GM18505 (cell line): Measurements from ENCODE around the gene RGPD4.
"Not testable (repeated sequence)": the region's sequence is repeated elsewhere in the genome, so short reads cannot be mapped to it uniquely, and the experiment has no call there.

Source experiments
- ATAC-seq: cut with Tn5 transposase; IDR thresholded peaks from one replicate; pipeline ENCODE4 v1.9.1; 2021; ENCODE audit not compliant: unreplicated experiment
- POLR2A ChIP-seq: IDR thresholded peaks from 4 replicates; pipeline ENCODE4 v1.6.1; 2011; ENCODE audit warnings: borderline replicate concordance; ENCODE audit not compliant: insufficient read depth, insufficient read length; ENCODE audit errors: extremely low read depth

Gene RGPD4

DNA sequence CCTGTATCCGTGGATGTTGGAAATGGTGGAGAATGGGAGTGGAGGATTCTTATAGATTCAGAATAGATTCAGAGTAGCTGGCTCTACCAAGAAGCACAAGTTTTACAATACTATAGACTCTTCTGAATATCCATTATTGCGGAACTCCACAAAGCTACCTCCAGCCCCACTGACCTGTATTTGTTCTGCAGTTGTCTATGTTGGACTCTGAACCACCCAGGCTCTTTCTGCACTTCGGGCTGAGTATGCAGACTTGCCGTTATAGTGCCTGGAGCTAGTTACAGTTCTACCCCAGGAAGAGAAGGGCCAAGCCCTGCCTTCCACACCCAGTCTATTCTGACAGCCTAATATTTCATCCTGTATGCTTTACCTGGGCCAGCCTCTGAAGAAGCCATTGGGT, 4.4 kb upstream of the RGPD4 start:
- ATAC-seq, result no peak
- TF ChIP-seq POLR2A, result no peak

DNA sequence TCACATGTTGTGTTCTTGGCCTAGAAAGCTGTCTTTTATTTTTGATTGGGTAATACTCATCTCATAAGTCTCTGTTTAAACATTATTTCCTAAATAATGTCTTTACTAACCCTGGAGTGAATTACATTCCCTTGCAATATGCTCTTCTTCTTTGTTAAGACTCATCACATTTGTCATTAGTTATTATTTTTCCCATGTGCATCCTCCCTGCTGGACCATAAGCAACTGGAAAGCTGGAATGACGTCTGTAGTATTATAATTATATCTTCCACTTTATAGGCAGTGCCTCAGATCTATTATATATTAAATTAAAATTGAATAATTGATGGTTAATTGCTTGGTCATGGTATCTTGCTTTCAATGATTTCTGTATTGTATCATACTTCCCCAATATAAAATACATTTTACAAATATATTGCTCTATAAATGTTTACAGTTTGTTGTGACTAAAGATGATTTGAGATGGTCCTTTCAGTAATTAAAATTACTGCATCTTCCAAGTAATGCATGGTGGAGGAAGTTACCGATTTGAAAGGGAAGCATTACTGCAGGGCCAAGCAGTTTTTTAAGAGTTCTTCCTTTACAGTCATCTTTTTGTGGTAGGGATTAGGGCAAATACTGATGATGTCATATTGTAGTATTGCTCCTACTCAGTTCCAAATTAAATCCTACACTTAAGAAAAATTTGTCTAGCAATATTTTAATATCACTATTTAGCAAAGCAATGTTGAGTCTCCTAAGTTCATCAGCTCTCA, 2.1 kb upstream of the RGPD4 start:
- no peak for ATAC-seq
- no peak for TF ChIP-seq POLR2A

DNA sequence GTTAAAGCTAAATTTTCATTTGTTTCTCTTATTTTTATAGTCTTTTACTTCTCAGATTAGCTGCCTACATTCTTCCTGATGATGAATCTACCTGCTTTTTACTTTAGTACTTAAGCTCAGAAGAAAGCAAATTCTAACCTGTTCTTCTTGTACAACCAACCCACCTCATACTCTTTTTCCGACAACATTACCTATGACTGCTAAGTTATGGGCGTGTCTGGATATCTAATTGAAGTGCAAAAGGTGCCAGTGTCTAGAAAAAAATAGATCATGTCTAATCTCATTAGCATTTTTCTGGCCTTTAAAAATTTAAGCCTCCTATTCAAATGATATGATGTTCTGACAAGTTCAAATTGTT, 1.5 kb upstream of the RGPD4 start:
- no peak for ATAC-seq
- TF ChIP-seq POLR2A, result no peak

DNA sequence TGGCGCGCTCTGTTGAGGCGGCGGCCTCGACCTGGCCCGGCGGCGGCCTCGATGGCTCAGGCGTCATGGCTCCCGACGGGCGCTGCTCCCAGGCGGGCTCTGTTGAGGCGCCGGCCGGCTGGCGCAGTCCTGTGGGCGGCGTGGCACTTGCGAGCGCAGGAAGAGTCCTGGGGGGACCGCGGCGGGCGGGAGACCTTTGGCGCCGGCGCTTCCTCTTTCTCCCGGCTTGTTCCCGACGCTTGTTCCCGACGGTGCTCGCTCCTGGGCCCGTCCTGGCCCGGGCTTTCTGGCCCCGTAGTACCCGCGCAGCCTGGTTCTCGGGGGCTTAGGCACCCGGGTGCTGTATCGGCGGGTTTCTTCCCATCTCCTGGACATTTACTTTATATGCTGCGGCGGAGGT, 2.8 kb downstream of the RGPD4 start:
- not testable (repeated sequence) for ATAC-seq

DNA sequence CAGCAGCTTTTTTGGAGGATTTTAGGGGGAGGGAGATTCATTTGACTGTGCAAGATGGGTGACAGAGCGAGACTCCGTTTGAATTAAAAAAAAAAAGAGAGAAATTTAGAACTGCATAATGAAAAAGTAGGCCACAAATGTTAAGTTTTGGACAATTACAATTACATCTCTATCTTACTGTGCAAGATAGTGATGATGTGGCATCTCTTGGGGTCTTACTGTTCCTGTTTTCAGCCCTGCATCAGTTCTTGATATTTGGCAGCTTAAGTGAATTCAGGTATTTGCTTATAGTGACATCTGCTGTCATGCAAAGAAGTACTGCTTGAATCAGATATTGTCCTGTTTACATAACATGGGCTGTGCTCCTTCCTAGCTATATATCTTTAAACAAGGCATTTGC, 6.5 kb downstream of the RGPD4 start:
- not testable (repeated sequence) for ATAC-seq

- ATAC-seq, result not testable (repeated sequence)
These were observed 6.9 kb downstream of the RGPD4 start for GRCh38 chr2:107833618-107834017.

DNA sequence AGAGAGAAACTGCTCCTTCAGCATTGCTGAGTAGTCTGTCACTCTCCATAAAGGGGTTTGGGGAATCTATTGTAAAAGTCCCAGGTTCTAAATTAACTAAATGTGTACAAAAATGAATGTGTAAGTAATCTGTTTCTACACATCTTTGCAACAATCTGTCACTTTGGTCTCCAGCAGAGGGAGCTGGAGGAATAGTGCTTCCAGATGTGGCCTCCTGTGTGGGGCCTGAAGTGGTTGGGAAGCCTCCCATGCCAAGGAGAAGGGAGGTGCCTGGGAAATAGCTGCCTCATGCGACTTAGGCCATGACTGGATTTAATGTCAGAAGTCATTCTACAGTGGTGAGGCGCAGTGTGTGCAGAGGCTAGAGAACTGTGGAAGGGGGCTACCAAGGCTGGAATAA, 89.4 kb downstream of the RGPD4 start:
- ATAC-seq, result not testable (repeated sequence)

- not testable (repeated sequence) for ATAC-seq
These were observed 90.1 kb downstream of the RGPD4 start for GRCh38 chr2:107916696-107917370.

- ATAC-seq, result no peak
- TF ChIP-seq POLR2A, result no peak
These were observed 100.4 kb downstream of the RGPD4 start for GRCh38 chr2:107927034-107927534.

DNA sequence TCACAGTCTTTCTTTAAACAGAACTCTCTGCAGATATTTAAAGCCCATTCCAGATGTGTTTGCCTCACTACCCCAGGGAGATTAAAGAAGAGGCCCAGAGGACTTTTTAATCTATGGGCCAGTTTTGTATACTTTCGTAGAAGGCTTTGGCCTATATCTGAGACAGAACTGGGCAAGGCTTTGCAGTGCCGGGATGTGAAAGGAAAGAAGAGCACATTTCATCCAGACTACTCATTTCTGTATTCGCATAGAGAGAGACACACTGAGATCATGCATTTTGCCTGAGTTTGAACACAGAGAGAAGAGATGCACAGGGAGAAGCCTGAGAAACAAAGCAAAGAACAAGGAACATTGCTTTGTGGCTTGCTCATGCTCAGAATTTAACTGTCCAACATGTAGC, 104.7 kb downstream of the RGPD4 start:
- TF ChIP-seq POLR2A, result no peak
- no peak for ATAC-seq

- no peak for ATAC-seq
- TF ChIP-seq POLR2A, result no peak
These were observed 105.8 kb downstream of the RGPD4 start for GRCh38 chr2:107932488-107932887.

GRCh38 chr2:107932979-107933378, 106.3 kb downstream of the RGPD4 start:
- no peak for ATAC-seq
- no peak for TF ChIP-seq POLR2A

- no peak for ATAC-seq
- no peak for TF ChIP-seq POLR2A
These were observed 110.0 kb downstream of the RGPD4 start for GRCh38 chr2:107936433-107937359.
